GM06990 (cell line): ENCODE data around the gene OR2AT4.

Experiments
- DNase-seq: peaks from one replicate; pipeline ENCODE4 v3.0.0-alpha.2; 2011; ENCODE audit not compliant: insufficient read length; ENCODE audit errors: extremely low read depth
- H3K27me3 ChIP-seq: replicated peaks from 2 replicates; pipeline ENCODE4 v1.6.0; 2011; ENCODE audit warnings: low read length; ENCODE audit not compliant: control insufficient read depth, insufficient read depth
- H3K36me3 ChIP-seq: 2 replicates; pipeline ENCODE4 v1.5.1; 2011; ENCODE audit warnings: low read length; ENCODE audit not compliant: control insufficient read depth, insufficient read depth
- H3K4me3 ChIP-seq: replicated peaks from 2 replicates; pipeline ENCODE4 v1.5.1; 2011; ENCODE audit warnings: low read depth, mild to moderate bottlenecking, control low read depth, low read length
- TF ChIP-seq, protein P1 (sequence below): IDR thresholded peaks from 2 replicates; pipeline ENCODE4 v1.5.1; 2011; ENCODE audit warnings: low read length, control low read depth, mild to moderate bottlenecking, inconsistent platforms; ENCODE audit not compliant: insufficient read depth, poor library complexity, severe bottlenecking

Gene OR2AT4

GRCh38 chr11:75090671-75091177, 6.0 kb downstream of the OR2AT4 start:
- Histone ChIP-seq H3K4me3 (no peak overlapping the region), H3K27me3 (no peaks in the 10 kb centered on the region), H3K36me3 (no peaks in the 10 kb centered on the region)
- DNase-seq: no peak
- TF ChIP-seq, protein P1, sequence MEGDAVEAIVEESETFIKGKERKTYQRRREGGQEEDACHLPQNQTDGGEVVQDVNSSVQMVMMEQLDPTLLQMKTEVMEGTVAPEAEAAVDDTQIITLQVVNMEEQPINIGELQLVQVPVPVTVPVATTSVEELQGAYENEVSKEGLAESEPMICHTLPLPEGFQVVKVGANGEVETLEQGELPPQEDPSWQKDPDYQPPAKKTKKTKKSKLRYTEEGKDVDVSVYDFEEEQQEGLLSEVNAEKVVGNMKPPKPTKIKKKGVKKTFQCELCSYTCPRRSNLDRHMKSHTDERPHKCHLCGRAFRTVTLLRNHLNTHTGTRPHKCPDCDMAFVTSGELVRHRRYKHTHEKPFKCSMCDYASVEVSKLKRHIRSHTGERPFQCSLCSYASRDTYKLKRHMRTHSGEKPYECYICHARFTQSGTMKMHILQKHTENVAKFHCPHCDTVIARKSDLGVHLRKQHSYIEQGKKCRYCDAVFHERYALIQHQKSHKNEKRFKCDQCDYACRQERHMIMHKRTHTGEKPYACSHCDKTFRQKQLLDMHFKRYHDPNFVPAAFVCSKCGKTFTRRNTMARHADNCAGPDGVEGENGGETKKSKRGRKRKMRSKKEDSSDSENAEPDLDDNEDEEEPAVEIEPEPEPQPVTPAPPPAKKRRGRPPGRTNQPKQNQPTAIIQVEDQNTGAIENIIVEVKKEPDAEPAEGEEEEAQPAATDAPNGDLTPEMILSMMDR: no peak

DNA sequence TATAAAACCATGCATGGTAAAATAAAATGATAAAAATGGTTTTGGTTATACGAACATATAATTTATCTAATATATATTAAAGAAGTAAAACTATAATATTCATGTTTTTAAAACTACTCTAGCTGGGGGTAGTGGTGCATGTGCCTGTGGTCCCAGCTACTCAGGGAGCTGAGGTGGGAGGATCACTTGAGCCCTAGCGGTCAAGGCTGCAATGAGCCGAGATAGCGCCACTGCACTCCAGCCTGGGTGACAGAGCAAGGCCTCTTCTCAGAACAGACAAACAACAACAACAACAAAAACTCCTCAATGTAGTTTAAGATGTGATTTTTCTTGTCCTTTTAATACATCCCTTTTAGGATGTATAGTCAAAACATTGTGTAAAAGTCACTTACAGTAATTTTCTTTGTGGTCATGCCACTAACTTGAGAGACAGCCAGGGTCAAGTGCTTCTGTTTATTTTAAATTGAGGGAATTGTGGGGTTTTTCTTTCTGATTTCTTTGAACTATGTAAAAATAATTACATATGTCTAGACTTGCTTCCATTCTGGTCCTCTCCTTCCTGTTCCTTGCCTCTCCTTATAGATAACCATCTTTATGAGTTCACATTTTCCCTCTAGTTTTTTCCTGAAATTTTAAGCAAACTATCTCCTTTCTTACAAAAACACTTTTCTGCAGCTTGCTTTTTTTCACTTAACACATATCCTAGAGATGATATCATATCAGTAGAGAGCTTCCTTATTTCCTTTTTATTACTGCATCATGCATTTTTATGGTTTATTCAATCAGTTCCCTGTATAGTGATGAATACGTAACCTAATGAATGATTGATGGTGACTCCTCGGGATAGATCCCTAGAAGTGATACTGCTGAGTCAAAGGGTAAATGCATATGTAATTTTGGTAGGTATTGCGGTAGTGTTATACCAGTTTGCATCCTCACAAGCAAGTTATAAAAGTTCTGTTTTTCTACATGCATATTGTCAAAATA, 9.1 kb downstream of the OR2AT4 start:
- Histone ChIP-seq H3K27me3 (no peaks in the 10 kb centered on the region), H3K4me3 (no peak overlapping the region), H3K36me3 (no peaks in the 10 kb centered on the region)
- TF ChIP-seq, protein P1: no peak
- DNase-seq: no peak

GRCh38 chr11:75084883-75085282, 11.8 kb downstream of the OR2AT4 start:
- TF ChIP-seq, protein P1: no peak
- no peak for DNase-seq
- H3K36me3 ChIP-seq: no peaks in the 10 kb centered on the region
- no peaks in the 10 kb centered on the region for H3K27me3 ChIP-seq
- H3K4me3 ChIP-seq: no peak overlapping the region

DNA sequence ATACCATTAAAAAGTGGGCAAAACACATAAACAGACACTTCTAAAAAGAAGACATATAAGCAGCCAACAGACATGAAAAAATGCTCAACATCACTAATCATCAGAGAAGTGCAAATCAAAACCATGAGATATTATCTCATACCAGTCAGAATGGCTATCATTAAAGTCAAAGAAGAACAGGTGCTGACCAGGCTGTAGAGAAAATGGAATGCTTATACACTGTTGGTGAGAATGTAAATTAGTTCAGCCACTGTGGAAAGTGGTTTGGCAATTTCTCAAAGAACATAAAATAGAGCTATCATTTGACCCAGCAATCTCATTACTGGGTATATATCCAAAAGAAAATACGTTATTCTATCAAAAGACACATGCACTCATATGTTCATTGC, 13.5 kb downstream of the OR2AT4 start:
- H3K4me3 ChIP-seq: no peak overlapping the region
- H3K36me3 ChIP-seq: no peaks in the 10 kb centered on the region
- DNase-seq: no peak
- TF ChIP-seq, protein P1: no peak
- H3K27me3 ChIP-seq: no peaks in the 10 kb centered on the region

DNA sequence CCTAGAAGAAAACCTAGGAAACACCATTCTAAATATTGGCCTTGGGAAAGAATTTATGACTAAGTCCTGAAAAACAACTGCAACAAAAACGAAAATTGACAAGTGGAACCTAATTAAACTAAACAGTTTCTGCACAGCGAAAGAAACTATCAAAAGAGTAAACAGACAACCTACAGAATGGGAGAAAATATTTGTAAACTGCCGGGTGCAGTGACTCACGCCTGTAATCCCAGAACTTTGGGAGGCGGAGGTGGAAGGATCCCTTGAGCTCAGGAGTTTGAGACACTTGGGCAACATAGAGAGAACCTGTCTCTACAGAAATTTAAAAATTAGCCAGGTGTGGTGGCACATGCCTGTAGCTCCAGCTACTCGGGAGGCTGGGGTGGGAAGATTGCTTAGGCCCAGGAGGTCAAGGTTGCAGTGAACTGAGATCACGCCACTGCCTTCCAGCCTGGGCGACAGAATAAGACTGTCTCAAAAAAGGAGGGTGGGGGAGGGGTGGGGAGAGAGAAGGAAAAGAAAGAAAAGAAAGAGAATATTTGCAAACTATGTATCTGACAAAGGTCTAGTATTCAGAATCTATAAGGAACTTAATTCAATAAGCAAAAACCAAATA, 14.0 kb downstream of the OR2AT4 start:
- Histone ChIP-seq H3K4me3 (no peak overlapping the region), H3K36me3 (no peaks in the 10 kb centered on the region), H3K27me3 (no peaks in the 10 kb centered on the region)
- DNase-seq: no peak
- TF ChIP-seq, protein P1: no peak
